ENCODE data around the gene MRPL16. TPM values are rescaled to one million over a fixed set of nuclear protein-coding genes. Genes with fewer than 3 reads are reported as not detected.
A peak's percentile ranks its signal among the peaks of the same experiment; 100 is the strongest.
"Not testable (repeated sequence)": the region's sequence is repeated elsewhere in the genome, so short reads cannot be mapped to it uniquely, and the experiment has no call there.

Gene MRPL16
- total RNA-seq, 1 donor from 2014 or later = 27.6 TPM

DNA sequence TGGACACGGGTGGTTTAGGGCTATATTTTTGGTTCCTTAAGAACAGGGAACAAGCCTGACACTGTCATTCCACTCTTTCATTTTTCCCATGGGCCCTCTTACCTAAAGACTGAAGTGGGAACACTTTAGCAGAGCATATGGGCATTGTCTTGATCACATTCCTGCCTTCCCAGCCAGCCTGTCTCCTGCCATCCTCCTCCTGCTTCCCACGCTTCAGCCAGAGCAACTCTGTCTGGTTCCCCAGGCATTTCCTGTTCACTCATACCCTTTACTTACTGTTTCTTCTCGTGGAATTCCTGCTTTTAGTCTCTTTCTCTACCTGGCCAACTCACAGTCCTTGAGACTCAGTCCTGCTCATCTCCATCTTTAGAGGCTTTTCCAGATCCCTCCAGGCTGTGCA is 22.8 kb downstream of the MRPL16 start:
- Mint-ChIP-seq H3K4me1 (ENCODE audit: low read depth) (peaks cover 34% of the 10 kb centered on the region), H3K9me3 (ENCODE audit: low read depth) (no peaks in the 10 kb centered on the region), H3K27ac (ENCODE audit: unreplicated experiment) (peak overlapping the region; percentile 95), H3K36me3 (ENCODE audit: low read depth) (peaks cover 21% of the 10 kb centered on the region), H3K27me3 (ENCODE audit: low read depth) (no peaks in the 10 kb centered on the region), H3K4me3 (ENCODE audit: unreplicated experiment) (peak overlapping the region; percentile 16)
- TF ChIP-seq, protein P1, sequence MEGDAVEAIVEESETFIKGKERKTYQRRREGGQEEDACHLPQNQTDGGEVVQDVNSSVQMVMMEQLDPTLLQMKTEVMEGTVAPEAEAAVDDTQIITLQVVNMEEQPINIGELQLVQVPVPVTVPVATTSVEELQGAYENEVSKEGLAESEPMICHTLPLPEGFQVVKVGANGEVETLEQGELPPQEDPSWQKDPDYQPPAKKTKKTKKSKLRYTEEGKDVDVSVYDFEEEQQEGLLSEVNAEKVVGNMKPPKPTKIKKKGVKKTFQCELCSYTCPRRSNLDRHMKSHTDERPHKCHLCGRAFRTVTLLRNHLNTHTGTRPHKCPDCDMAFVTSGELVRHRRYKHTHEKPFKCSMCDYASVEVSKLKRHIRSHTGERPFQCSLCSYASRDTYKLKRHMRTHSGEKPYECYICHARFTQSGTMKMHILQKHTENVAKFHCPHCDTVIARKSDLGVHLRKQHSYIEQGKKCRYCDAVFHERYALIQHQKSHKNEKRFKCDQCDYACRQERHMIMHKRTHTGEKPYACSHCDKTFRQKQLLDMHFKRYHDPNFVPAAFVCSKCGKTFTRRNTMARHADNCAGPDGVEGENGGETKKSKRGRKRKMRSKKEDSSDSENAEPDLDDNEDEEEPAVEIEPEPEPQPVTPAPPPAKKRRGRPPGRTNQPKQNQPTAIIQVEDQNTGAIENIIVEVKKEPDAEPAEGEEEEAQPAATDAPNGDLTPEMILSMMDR (IDR thresholded peaks at IDR 0.05) = no peak
- no peak for DNase-seq (ENCODE audit: low spot score)

DNA sequence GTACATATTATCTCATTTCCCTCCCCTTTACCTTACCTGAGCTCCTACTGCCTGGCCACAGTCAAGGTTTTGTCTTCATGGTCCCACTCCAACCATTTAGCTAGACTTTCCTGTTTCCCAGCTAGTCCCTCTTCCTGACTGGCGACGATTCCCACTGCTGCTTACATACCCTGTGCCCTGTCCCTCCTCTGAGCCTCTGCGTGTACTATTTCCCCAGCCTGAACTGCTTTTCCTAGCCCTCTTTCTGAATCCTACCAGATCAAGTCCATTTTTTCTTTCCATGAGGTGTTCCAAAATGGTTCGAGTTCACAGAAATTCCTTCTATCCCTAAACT is 23.4 kb downstream of the MRPL16 start:
- Mint-ChIP-seq H3K4me3 (ENCODE audit: unreplicated experiment) (peak overlapping the region; percentile 43), H3K36me3 (ENCODE audit: low read depth) (peaks cover 16% of the 10 kb centered on the region)

DNA sequence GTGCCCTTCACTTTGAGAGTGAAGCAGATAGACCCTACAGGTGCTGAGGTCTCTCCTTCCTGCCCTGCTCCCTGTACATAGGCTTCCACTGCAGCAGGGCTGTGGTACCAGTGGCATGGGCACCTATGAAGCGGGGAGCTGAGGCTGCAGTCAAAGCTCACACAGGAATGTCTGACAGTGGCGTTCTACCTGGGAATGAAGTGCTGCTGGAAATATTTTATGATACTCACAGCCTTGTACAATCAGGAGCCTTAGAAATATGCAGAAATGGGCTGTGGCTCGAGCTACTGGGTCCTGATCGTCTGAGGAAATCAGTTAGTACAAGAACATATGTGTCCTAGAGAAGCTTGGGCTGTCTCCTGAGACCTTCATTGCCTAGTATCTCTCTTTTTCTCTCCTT is 24.8 kb downstream of the MRPL16 start:
- Mint-ChIP-seq H3K27me3 (ENCODE audit: low read depth) (no peaks in the 10 kb centered on the region), H3K9me3 (ENCODE audit: low read depth) (no peaks in the 10 kb centered on the region), H3K27ac (ENCODE audit: unreplicated experiment) (no peak overlapping the region), H3K4me1 (ENCODE audit: low read depth) (peaks cover 34% of the 10 kb centered on the region), H3K36me3 (ENCODE audit: low read depth) (peaks cover 13% of the 10 kb centered on the region), H3K4me3 (ENCODE audit: unreplicated experiment) (no peak overlapping the region)
- no peak for DNase-seq (ENCODE audit: low spot score)
- TF ChIP-seq, protein P1 (IDR thresholded peaks at IDR 0.05) = no peak

More for the DNA sequence above, 23.4 kb downstream of the MRPL16 start:
- peaks cover 34% of the 10 kb centered on the region for H3K4me1 Mint-ChIP-seq (ENCODE audit: low read depth)
- TF ChIP-seq, protein P1 (IDR thresholded peaks at IDR 0.05) = no peak
- no peaks in the 10 kb centered on the region for H3K27me3 Mint-ChIP-seq (ENCODE audit: low read depth)
- H3K9me3 Mint-ChIP-seq (ENCODE audit: low read depth) = no peaks in the 10 kb centered on the region
- peak overlapping the region; percentile 95 for H3K27ac Mint-ChIP-seq (ENCODE audit: unreplicated experiment)
- no peak for DNase-seq (ENCODE audit: low spot score)

DNA sequence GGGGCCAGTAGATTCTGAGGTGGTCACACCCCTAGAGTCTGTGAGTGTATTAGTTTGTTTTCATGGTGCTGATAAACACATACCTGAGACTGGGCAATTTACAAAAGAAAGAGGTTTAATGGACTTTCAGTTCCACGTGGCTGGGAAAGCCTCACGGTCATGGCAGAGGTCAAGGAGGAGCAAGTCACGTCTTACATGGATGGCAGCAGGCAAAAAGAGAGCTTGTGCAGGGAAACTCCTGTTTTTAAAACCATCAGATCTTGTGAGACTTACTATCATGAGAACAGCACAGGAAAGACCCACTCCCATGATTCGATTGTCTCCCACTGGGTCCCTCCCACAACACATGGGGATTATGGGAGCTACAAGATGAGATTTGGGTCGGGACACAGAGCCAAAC is 26.1 kb downstream of the MRPL16 start:
- H3K27ac Mint-ChIP-seq (ENCODE audit: unreplicated experiment); H3K4me3 Mint-ChIP-seq (ENCODE audit: unreplicated experiment); H3K9me3 Mint-ChIP-seq (ENCODE audit: low read depth); H3K27me3 Mint-ChIP-seq (ENCODE audit: low read depth); DNase-seq (ENCODE audit: low spot score): not testable (repeated sequence)
- peaks cover 12% of the 10 kb centered on the region for H3K36me3 Mint-ChIP-seq (ENCODE audit: low read depth)
- peaks cover 34% of the 10 kb centered on the region for H3K4me1 Mint-ChIP-seq (ENCODE audit: low read depth)

DNA sequence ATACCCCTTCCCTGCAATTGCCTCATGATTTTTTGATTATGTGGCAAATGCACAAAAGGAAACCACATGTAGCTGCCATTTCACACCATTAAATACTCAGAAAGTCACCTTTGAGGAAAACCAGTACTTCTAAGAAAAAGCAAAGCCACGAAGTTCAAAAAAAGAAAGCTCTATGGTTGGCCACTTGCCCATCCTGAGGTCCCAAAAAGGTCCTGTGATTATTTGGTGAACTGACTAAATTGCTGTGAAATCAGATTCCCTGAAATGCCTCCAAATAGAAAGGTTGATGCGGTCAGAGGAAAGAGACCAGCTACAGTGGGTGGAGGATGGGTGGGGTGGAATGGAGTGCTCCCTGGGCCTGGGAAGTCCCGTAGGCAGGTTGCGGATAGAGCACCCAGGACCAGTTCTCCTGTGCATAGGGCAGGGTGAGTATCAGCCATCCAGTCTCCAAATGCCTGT is 26.9 kb downstream of the MRPL16 start:
- Mint-ChIP-seq H3K9me3 (ENCODE audit: low read depth) (no peaks in the 10 kb centered on the region), H3K27ac (ENCODE audit: unreplicated experiment) (no peak overlapping the region), H3K36me3 (ENCODE audit: low read depth) (peaks cover 6% of the 10 kb centered on the region), H3K4me3 (ENCODE audit: unreplicated experiment) (no peak overlapping the region), H3K4me1 (ENCODE audit: low read depth) (peaks cover 30% of the 10 kb centered on the region), H3K27me3 (ENCODE audit: low read depth) (no peaks in the 10 kb centered on the region)
- no peak for DNase-seq (ENCODE audit: low spot score)
- TF ChIP-seq, protein P1 (IDR thresholded peaks at IDR 0.05) = no peak

DNA sequence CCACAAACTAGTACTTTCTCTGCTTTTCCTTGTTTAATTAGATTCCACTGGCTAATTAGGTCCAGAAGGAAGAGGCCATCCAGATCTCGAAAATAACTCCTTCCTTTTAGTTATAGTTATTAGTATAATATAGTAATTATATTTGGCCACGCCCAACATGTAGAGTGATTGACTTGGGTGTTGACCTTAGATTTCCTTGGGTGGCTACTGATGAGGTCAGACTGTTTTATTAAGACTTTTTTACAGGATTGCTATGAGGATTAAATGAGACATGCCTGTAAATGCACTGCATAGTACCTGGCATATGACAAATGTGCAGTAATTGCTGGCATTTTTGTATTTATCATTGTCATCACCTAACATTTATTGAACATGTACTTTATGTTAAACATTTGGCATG is 28.5 kb downstream of the MRPL16 start:
- H3K36me3 Mint-ChIP-seq (ENCODE audit: low read depth) = peaks cover 5% of the 10 kb centered on the region
- peaks cover 23% of the 10 kb centered on the region for H3K4me1 Mint-ChIP-seq (ENCODE audit: low read depth)
- no peaks in the 10 kb centered on the region for H3K9me3 Mint-ChIP-seq (ENCODE audit: low read depth)
- no peak overlapping the region for H3K27ac Mint-ChIP-seq (ENCODE audit: unreplicated experiment)
- H3K27me3 Mint-ChIP-seq (ENCODE audit: low read depth) = no peaks in the 10 kb centered on the region
- no peak for DNase-seq (ENCODE audit: low spot score)
- TF ChIP-seq, protein P1 (IDR thresholded peaks at IDR 0.05) = no peak
- no peak overlapping the region for H3K4me3 Mint-ChIP-seq (ENCODE audit: unreplicated experiment)
